A673 (cell line): Measurements from ENCODE around the gene PLVAP.

ENCODE experiments used
- CTCF ChIP-seq: fragments of 300-800, 200-600 bp; sonication (generic); conservative IDR thresholded peaks from 2 replicates; pipeline ENCODE4 v1.5.1; 2017; ENCODE audit warnings: low read depth, mild to moderate bottlenecking, antibody characterized with exemption, low read length, moderate library complexity, mixed read lengths
- EZH2 ChIP-seq: fragments of 200-600 bp; sonication (generic); IDR thresholded peaks from 2 replicates; pipeline ENCODE4 v1.6.1; 2017; ENCODE audit warnings: borderline replicate concordance, low read depth, mild to moderate bottlenecking, mixed read lengths, antibody characterized with exemption, low read length; ENCODE audit not compliant: poor library complexity, severe bottlenecking

GRCh38 chr19:17314007-17314593, 63.0 kb downstream of the PLVAP start:
- TF ChIP-seq CTCF (no peak), EZH2 (no peak)
